Cardiac muscle cell (in vitro differentiated cells and primary cell): ENCODE measurements around the gene TXNDC9. TPM values are rescaled to one million over a fixed set of nuclear protein-coding genes. Genes with fewer than 3 reads are reported as not detected.
A peak's percentile ranks its signal among the peaks of the same experiment; 100 is the strongest.
"Not testable (repeated sequence)": the region's sequence is repeated elsewhere in the genome, so short reads cannot be mapped to it uniquely, and the experiment has no call there.

Source experiments
- DNase-seq, 2 donors: peaks; one replicate each; pipeline versions ENCODE4 v3.0.0 to v3.0.0-alpha.2; 2010 to 2017; ENCODE audit warnings: low read depth in 1 of 2, low spot score in 1 of 2
- H3K27ac ChIP-seq: fragments of 200-600 bp; sonication (generic); 2 replicates; pipeline ENCODE4 v1.5.1; 2016
- H3K27me3 ChIP-seq: fragments of 200-600 bp; sonication (generic); 2 replicates; pipeline ENCODE4 v1.6.0; 2016; ENCODE audit warnings: control low read depth
- H3K36me3 ChIP-seq: fragments of 200-600 bp; sonication (generic); 2 replicates; pipeline ENCODE4 v1.5.1; 2016; ENCODE audit warnings: control low read depth
- H3K4me1 ChIP-seq: fragments of 200-600 bp; sonication (generic); 2 replicates; pipeline ENCODE4 v1.8.1; 2017; ENCODE audit warnings: low read depth, mild to moderate bottlenecking, mixed run types
- H3K4me3 ChIP-seq: fragments of 200-600 bp; sonication (generic); 2 replicates; pipeline ENCODE4 v1.5.1; 2016; ENCODE audit warnings: mild to moderate bottlenecking
- H3K9me3 ChIP-seq: fragments of 200-600 bp; sonication (generic); 2 replicates; pipeline ENCODE4 v1.5.1; 2017; ENCODE audit warnings: low read depth, mild to moderate bottlenecking, control low read depth
- polyA plus RNA-seq: library from polyadenylated mRNA; unstranded; fragments of >200 nt; fragmentation: Nextera tagmentation; extraction: Ambion mirVana; gene quantifications from 2 replicates; pipeline ENCODE4 v1.2.1, GENCODE V29; 2016
- total RNA-seq: library from RNA; depleted of rRNA; stranded (reverse); fragments of >200 nt; gene quantifications from 2 replicates; pipeline ENCODE4 v1.2.3, GENCODE V29; 2016
- TF ChIP-seq, protein P1 (sequence below): IDR thresholded peaks from 2 replicates; pipeline ENCODE4 v1.5.1; 2012; ENCODE audit warnings: low read depth, mild to moderate bottlenecking, low read length

The TXNDC9 gene
- total and polyA plus RNA-seq, 2 experiments from 2014 or later: 27.5 to 40.0 TPM

DNA sequence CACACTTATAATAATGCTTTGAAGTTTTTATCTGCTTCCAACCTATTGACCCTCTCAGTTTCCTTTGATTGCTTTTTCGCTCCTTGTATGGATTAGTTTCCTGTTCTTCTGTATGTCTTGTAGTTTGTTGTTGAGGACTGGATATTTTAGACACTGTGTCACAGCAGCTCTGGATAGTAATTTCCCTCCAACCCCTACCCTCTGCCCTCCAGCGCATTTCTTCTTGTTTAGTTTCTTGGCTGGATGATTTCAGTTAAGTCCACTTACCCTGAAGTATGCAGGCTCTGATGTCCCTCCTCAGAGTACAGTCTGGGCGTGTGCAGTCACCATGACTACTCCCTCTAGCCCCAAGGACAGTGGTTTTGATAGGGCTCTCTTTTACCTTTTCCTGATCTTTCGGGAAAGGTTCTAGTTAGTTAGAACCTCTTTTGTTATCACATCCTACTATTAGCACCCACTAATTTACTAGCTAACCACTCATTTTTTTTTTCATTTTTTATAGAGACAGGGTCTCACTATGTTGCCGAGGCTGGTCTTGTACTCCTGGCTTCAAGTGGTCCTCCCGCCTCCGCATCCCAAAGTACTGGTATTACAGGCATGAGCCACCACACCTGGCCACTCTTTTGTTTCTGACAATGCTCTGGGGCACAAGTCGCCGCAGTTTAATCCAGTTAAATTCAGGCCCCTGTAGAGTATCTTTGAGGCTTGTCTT is 18.8 kb downstream of the TXNDC9 start:
- Histone ChIP-seq H3K9me3 (no peaks in the 10 kb centered on the region), H3K4me1 (no peaks in the 10 kb centered on the region), H3K4me3 (no peak overlapping the region), H3K27ac (no peak overlapping the region), H3K36me3 (peaks cover 37% of the 10 kb centered on the region), H3K27me3 (no peaks in the 10 kb centered on the region)
- DNase-seq: no peak
- TF ChIP-seq, protein P1, sequence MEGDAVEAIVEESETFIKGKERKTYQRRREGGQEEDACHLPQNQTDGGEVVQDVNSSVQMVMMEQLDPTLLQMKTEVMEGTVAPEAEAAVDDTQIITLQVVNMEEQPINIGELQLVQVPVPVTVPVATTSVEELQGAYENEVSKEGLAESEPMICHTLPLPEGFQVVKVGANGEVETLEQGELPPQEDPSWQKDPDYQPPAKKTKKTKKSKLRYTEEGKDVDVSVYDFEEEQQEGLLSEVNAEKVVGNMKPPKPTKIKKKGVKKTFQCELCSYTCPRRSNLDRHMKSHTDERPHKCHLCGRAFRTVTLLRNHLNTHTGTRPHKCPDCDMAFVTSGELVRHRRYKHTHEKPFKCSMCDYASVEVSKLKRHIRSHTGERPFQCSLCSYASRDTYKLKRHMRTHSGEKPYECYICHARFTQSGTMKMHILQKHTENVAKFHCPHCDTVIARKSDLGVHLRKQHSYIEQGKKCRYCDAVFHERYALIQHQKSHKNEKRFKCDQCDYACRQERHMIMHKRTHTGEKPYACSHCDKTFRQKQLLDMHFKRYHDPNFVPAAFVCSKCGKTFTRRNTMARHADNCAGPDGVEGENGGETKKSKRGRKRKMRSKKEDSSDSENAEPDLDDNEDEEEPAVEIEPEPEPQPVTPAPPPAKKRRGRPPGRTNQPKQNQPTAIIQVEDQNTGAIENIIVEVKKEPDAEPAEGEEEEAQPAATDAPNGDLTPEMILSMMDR: no peak

DNA sequence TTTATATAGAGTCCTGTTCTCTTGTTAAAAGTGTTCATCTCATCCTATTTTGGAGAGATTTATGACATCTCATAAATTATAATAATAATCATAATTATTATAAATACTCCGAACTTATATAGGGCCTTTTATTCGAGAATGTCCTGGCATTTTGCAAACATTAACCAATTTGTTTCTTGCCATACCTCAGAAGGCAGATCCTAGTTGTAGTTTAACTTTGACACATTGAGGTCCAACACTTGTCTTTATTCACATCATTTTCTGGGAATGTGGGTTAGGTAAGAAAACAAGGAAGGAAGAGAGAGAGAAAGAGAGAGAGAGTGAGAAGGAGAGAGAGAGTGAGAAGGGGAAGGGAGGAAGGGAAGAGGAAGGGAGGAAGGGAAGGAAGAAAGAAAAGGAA is 35.0 kb downstream of the TXNDC9 start, which contains the start of gene LYG1:
Gene LYG1 (minus strand): TSS at position 101 of the 400 bp plus-strand sequence. CDS start 5,527 bp downstream, outside the sequence.
- not testable (repeated sequence) for H3K36me3 ChIP-seq, H3K9me3 ChIP-seq, H3K27me3 ChIP-seq, H3K4me3 ChIP-seq, H3K4me1 ChIP-seq, DNase-seq, H3K27ac ChIP-seq

DNA sequence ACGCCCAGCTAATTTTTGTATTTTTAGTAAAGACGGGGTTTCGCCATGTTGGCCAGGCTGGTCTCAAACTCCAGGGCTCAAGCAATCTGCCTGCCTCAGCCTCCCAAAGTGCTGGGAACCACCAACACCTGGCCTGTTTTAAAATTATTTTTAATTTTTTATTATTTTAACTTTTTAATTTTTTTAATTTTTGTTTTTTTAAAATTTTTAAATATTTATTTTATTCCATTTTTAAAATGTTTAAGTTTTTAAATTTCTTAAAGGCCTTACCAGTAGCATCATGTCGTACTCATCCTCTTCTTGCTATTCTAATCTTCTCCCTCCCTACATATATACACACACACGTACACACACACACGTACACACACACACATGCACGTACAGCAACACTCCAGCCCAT is 36.6 kb downstream of the TXNDC9 start:
- no peaks in the 10 kb centered on the region for H3K36me3 ChIP-seq
- H3K4me3 ChIP-seq: no peak overlapping the region
- no peak overlapping the region for H3K27ac ChIP-seq
- no peaks in the 10 kb centered on the region for H3K27me3 ChIP-seq
- TF ChIP-seq, protein P1: no peak
- no peaks in the 10 kb centered on the region for H3K9me3 ChIP-seq
- DNase-seq: no peak
- H3K4me1 ChIP-seq: no peaks in the 10 kb centered on the region

GRCh38 chr2:99297994-99298393 is 38.1 kb downstream of the TXNDC9 start:
- TF ChIP-seq, protein P1: no peak
- peak in 1 of 2 donors; percentile 29 for DNase-seq
- Histone ChIP-seq H3K4me1 (no peaks in the 10 kb centered on the region), H3K27ac (no peak overlapping the region), H3K9me3 (no peaks in the 10 kb centered on the region), H3K36me3 (no peaks in the 10 kb centered on the region), H3K4me3 (no peak overlapping the region), H3K27me3 (no peaks in the 10 kb centered on the region)

GRCh38 chr2:99285526-99285925 is 50.6 kb downstream of the TXNDC9 start:
- Histone ChIP-seq H3K36me3 (peaks cover 2% of the 10 kb centered on the region), H3K27ac (no peak overlapping the region), H3K27me3 (no peaks in the 10 kb centered on the region), H3K4me1 (no peaks in the 10 kb centered on the region), H3K4me3 (no peak overlapping the region), H3K9me3 (no peaks in the 10 kb centered on the region)
- TF ChIP-seq, protein P1: no peak
- no peak for DNase-seq

DNA sequence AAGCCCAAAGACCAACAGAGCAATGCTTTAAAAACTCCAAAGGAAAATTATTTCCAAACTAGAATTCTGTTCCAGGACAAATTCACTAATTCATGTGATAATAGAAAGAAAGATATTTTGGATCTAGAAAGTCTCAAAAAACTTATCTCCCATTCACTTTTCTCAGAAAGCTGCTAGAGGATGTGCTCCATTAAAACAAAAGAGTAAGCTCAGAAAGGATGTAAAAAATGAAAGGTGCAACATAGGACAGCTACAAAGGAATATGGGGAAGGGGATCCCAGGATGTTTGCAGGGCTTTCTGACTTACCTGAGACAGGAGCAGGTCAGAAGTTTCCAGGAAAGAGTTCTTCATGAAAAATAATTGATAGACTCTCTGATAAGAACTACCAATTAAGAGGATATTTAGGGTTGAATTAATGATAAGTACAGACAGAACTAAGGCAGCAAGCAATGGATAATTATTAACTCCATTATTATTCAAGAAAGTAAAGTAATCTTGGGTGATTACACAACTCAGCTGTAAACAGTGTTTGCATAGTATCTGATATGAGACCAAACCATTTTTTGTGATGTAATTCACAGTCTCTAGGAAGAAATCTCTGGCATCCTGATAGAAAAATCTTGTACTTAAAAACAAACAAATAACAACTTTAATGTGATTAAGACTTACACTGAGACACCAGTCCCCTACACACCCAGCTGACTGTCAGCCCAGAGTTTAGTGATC is 56.0 kb downstream of the TXNDC9 start:
- peaks cover 2% of the 10 kb centered on the region for H3K36me3 ChIP-seq
- no peak overlapping the region for H3K27ac ChIP-seq
- no peak for DNase-seq
- no peaks in the 10 kb centered on the region for H3K27me3 ChIP-seq
- no peak overlapping the region for H3K4me3 ChIP-seq
- TF ChIP-seq, protein P1: no peak
- H3K9me3 ChIP-seq: no peaks in the 10 kb centered on the region
- no peaks in the 10 kb centered on the region for H3K4me1 ChIP-seq
